IPS-NIHi7 (cell line): ENCODE results near the gene ZBTB39.
"Not testable (repeated sequence)": the region's sequence is repeated elsewhere in the genome, so short reads cannot be mapped to it uniquely, and the experiment has no call there.

Experiments
- DNase-seq: peaks from one replicate; pipeline ENCODE4 v3.0.0; 2012; ENCODE audit warnings: mixed read lengths; ENCODE audit errors: extremely low spot score

Gene ZBTB39

DNA sequence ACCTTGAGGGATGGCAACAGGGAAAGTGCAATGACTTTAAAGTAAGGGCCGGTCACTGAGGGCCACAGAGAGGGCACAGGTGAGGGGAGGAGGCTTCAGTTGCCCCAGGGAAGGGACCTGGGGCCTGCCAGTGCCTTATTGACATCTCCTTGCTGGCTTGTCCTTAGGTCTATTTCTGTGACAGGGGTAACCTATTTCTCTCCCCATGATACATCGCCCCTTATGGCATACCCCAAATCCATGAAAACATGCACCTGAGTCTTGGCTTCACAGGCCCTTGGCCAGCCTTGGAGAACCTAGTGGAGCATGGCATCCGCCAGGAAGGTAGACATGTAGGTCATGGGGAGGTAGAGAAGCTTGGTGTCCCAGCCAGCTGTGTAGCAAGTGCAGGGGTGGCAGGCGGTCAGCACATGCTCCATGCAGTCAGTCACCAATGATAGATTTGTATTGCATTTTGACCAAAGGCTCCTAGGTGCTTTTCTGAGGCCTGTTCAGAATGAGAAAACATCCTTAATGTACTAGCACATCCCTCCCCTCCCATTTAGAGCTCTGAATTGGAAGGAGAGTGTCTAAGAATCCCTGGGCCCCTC lies 25.3 kb downstream of the ZBTB39 start:
- no peak for DNase-seq

DNA sequence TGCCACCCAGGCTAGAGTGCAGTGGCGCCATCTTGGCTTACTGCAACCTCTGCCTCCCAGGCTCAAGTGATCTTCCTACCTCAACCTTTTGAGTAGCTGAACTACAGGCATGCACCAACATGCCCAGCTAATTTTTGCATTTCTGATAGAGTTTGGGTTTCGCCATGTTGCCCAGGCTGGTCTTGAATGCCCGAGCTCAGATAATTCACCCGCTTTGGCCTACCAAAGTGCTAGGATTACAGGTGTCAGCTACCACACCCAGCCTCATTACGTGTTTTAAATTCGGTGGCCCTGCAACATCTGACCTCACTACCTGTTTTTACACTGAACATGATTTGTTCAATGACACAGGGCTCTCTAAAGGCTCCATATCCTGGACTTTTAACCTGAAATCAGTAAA lies 26.1 kb downstream of the ZBTB39 start:
- no peak for DNase-seq

DNA sequence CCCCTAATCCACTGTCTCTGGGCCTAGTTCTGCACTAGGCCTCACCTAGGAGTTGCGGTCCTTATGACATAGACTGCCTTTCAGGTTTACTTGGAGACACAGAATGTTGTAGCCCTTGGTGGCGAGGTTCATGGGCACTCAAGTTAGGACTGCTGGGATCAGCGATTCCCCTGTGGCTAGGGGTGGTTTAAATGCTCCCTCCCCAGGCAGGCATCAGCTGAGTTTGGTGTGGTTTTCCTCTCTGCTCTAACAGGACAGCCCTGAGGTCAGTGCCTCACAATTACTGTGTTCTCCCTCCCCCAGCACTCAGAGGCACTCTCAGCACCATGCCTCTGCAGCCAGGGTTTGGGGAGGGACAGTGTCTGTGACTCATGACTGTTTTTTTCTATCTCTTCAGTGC lies 26.7 kb downstream of the ZBTB39 start:
- no peak for DNase-seq

DNA sequence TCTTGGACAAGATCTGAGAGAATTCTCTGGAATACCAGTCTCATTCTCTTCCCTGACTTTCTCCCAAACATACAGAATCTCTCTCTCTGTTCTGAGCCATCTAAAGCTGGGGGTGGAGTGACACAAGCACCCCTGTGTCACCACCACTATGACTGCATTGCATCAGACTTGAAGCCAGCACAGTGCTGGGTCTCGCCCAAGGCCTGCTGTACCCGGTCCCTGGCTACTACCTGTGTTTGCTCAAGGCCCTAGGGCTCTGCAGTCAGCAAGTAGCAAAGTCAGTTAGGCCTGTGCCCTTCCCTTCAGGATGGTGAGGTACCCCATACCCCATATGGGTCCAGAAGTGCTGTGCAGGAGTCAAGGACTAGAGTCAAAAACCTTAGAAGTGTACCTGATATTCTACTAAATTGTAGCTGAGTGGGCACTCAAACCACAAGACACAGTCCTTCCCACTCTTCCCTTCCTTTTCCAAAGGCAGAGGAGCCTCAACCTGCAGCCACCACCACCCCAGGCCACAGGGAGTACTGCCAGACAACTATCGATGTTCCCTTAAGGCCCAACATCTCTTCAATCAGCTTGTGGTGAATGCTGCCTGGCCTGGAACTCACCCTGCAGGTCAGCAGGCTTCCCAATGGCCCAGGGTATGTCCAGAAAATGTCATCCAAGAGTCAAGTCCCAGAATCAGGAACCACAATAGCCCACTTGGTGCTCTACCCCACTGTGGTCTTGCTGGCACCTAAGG lies 27.8 kb downstream of the ZBTB39 start:
- DNase-seq = no peak

DNA sequence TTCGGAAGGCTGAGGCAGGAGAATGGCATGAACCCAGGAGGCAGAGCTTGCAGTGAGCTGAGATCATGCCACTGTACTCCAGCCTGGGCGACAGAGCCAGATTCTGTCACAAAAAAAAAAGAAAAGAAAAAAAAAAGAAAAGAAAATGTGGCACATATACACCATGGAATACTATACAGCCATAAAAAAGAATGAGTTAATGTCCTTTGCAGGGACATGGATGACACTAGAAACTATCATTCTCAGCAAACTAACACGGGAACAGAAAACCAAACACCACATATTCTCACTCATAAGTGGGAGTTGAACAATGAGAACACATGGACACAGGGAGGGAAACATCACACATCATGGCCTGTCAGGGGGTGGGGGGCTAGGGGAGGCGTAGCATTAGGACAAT lies 29.0 kb downstream of the ZBTB39 start:
- DNase-seq = not testable (repeated sequence)

DNA sequence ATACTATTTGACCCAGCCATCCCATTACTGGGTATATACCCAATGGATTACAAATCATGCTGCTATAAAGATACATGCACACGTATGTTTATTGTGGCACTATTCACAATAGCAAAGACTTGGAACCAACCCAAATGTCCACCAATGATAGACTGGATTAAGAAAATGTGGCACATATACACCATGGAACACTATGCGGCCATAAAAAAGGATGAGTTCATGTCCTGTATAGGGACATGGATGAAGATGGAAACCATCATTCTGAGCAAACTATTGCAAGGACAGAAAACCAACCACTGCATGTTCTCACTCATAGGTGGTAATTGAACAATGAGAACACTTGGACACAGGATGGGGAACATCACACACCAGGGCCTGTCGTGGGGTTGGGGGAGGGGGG lies 32.1 kb downstream of the ZBTB39 start:
- not testable (repeated sequence) for DNase-seq

DNA sequence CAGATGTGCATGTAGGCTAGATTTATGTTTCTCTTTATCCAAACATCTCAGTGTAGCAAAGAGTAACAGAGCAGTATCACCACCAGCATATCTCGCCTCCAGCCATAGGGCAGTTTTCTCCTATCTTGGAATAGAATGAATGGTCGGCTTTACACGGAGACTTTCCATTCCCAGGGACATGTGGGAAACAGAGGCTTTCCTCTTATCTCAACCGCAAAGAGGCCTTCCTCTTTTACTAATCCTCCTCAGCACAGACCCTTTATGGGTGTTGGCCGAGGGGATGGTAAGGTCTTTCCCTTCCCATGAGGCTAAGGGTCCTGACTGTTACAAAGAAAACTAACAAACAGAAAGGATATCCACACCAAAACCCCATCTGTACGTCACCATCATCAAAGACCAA lies 37.4 kb downstream of the ZBTB39 start:
- DNase-seq = not testable (repeated sequence)

DNA sequence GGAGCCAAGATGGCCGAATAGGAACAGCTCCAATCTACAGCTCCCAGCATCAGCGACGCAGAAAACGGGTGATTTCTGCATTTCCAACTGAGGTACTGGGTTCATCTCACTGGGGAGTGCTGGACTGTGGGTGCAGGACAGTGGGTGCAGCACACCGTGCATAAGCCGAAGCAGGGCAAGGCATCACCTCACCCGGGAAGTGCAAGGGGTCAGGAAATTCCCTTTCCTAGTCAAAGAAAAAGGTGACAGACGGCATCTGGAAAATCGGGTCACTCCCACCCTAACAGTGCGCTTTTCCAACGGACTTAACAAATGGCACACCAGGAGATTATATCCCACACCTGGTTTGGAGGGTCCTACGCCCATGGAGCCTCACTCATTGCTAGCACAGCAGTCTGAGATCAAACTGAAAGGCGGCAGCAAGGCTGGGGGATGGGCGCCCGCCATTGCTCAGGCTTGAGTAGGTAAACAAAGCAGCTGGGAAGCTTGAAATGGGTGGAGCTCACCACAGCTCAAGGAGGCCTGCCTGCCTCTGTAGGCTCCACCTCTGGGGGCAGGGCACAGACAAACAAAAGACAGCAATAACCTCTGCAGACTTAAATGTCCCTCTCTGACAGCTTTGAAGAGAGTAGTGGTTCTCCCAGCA lies 40.2 kb downstream of the ZBTB39 start:
- not testable (repeated sequence) for DNase-seq

DNA sequence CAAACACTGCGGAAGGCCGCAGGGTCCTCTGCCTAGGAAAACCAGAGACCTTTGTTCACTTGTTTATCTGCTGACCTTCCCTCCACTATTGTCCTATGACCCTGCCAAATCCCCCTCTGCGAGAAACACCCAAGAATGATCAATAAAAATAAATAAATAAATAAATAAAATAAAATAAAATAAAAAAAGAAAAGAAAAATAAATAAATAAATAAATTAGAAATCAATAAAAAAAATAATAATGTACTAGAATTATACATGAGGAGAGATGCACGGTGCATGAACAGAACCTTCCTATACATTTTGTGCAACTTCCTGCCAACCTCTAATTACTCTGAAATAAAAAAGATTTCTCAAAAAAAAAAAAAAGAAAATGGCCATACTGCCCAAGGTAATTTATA lies 41.2 kb downstream of the ZBTB39 start:
- not testable (repeated sequence) for DNase-seq

DNA sequence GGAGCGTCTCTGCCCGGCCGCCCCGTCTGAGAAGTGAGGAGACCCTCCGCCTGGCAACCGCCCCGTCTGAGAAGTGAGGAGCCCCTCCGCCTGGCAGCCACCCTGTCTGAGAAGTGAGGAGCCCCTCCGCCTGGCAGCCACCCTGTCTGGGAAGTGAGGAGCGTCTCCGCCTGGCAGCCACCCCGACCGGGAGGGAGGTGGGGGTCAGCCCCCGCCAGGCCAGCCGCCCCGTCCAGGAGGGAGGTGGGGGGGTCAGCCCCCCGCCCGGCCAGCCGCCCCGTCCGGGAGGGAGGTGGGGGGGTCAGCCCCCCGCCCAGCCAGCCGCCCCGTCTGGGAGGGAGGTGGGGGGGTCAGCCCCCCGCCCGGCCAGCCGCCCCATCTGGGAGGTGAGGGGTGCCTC lies 42.8 kb downstream of the ZBTB39 start:
- DNase-seq = not testable (repeated sequence)

DNA sequence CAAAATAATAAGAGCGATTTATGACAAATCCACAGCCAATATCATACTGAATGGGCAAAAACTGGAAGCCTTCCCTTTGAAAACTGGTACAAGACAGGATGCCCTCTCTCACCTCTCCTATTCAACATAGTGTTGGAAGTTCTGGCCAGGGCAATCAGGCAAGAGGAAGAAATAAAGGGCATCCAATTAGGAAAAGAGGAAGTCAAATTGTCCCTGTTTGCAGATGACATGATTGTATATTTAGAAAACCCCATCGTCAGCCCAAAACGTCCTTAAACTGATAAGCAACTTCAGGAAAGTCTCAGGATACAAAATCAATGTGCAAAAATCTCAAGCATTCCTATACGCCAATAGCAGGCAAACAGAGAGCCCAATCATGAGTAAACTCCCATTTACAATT lies 44.1 kb downstream of the ZBTB39 start:
- not testable (repeated sequence) for DNase-seq

DNA sequence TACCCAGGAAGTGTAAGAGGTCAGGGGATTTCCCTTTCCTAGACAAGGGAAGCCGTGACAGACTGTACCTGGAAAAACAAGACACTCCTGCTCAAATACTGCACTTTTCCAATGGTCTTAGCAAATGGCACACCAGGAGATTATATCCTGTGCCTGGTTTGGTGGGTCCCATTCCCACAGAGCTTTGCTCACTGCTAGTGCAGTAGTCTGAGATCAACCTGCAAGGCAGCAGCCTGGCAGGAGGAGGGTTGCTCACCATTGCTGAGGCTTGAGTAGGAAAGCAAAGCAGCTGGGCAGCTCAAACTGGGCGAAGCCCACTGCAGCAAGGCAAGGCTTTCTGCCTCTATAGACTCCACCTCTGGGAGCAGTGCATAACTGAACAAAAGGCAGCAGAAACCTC lies 47.9 kb downstream of the ZBTB39 start:
- no peak for DNase-seq

DNA sequence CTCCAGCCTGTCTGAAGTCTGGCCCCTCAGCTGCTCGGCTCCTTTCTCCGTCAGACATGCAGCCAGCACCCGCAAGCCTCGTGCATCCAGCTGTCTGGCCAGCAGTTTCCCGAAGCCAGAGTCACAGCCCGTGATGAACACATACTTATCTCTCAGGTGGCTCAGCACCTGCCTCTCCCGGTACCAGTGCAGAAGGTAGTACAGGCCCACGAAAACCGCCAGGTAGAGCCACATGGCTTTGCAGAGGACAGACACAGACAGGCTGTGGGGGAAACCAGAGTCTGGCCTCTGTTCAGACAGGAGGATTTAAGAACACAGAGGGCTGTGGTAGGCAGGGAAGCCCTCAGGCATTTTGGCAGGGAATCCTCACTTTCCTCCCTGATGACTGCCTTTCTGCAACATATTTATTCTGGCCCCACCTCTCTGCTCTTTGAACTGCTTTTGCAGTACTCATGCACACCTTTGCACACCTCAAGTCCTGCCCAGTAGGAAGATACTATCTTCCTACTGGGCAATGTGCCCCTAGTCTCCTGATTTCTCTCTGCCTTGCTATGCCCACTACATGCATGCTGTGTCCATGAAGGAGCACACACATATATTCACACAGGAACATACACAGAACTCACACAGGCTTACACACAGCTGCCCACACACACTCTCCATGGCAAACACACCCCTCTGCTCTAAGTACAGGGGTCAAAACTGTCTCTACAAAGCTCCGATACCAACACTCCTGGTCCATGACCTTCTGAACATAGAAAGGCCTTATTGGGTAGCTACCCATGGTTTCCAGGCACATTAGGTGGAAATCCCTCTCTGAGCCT lies 48.9 kb downstream of the ZBTB39 start, which contains the start of gene RDH16:
RDH16 (minus strand) TSS at position 380 of the 824 bp plus-strand sequence; CDS start at position 234, 146 bp downstream.
- DNase-seq = peak; percentile 5

DNA sequence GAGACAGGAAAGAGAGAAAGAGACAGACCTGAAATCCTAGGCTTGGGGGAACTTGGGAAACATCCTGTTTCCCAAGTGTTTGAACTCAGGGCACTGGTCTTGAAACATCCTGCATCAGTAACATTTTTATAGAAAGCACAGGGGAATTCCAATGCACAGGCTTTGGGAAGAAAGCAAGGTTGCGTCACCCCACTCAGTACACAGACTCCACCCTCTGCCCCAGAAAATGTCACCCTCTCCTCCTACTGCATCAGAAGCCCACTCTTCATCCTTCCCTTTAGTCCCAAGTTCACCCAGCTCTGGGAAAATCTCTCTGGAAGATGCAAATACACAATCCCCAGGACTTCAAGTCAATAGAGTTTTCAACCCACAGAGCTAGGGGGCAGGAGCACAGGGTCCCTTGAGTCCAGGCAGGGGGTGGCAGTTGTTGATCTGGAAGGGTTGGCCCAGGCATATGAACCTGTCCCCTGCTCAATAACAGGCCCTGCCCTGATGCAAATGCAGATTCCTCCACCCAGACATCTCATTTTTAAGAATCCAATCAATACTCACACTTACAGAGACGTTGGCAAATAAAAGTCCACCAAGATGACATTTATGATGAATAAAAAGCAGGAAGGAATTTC lies 50.6 kb downstream of the ZBTB39 start:
- DNase-seq = no peak

DNA sequence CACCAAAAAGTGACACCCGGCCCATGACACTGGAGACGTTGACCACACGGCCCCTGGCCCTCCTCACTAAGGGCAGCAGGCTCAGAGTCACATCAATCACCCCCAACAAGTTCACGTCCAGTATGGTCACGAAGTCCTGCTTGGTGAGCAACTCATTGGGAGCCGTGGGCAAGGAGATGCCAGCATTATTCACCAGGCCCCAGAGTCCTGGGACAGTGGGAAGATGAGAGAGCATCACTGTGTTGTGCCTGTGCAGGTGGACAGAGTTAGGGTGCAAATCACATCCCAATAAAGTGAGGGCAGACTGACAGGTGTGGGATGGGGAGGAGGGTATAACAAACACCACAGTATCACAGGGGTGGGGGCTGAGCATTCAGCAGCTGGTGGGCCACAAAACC lies 51.4 kb downstream of the ZBTB39 start:
- peak; percentile 7 for DNase-seq

DNA sequence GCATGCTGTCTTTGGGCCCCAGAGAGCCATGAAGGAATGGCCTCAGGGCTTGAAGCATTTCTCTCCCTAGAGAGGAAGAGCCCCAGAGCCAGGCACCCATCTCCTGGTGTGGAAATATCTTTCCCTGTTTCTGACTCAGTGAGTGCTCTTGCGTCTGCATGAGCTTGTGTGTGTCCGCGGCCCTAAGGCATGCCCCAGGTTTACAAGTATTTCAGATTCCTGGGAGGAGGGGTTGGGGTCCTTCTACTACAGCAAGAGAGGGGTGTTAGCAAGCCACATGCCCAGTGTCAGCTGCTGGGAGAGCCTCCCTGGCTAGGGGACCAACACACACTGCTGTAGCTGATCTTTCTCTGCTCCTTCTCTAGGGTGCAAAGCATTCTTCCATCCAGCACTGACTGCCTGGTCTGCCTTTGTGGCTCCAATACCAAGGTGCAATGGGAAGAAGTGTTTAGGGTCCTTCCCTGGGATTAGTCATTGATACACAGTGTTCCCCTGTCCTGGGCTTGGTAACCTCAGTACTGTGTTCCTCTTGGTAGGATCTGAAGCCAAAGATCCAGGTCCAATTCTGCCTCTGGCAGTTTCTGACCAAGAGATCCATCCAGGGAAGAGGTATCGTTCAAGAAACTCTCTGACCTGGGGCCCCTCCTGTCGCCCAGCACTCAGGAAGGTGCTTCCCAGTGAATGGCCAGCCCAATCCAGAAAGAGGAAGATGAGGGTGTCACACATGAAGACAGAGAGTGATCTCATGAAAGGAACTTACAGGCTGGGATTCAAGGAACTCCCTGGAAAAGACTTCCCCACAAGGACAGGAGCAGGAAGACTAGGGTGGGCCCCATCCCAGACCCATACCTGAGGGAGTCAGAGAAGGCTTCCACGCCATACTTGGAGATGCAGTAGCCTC lies 52.0 kb downstream of the ZBTB39 start:
- DNase-seq = no peak

DNA sequence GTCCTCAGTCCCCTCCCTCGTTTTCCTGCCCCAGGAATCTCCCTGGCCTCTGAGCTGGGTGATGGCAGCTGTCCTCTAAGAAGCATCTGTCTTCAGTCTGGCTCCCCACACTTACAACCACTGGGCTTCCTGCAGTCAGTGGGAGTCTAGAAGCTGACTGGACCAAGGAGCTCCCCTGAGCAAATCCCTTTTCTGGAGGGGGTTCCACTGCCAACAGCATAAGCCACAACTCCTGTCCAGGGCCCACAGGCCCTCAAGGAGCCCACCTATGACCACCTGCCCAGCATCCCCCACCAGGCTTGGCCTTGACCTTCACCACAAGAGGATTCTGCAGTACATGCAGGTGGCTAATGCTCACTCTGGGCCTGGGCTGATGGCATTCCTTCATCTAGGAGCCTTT lies 53.0 kb downstream of the ZBTB39 start:
- no peak for DNase-seq

DNA sequence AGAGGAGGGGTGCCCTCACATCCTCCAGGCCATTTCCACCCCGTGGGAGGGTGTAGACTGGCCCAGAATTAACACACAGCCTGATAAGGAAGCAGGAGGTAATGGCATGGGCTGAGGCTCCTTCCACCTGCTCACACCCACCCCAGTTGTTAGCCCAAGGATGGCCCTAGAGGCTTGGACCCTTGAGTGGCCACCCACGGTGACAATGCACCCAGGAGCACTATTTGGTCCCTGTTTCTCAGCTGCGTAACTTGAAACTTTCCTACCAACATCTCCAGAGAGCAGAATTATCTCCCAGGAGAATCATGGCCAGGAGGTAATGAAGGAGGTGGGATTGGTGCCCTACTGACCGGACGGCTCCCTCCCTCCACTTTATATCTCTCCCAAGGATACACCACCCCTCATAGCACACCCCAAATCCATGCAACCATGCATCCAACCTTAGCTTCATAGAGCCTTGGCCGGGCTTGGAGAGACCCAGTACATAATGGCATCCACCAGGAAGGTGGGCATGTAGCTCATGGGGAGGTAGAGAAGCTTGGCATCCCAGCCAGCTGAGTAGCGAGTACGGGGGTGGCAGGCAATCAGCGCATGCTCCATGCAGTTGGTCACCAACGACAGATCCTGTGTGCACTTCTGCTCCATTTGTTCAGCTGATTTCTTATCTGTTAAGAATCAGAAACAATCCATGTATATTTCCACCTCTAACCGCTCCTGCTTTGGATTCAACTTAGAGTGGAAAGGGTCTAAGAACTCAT lies 54.6 kb downstream of the ZBTB39 start:
- DNase-seq = peak; percentile 8

DNA sequence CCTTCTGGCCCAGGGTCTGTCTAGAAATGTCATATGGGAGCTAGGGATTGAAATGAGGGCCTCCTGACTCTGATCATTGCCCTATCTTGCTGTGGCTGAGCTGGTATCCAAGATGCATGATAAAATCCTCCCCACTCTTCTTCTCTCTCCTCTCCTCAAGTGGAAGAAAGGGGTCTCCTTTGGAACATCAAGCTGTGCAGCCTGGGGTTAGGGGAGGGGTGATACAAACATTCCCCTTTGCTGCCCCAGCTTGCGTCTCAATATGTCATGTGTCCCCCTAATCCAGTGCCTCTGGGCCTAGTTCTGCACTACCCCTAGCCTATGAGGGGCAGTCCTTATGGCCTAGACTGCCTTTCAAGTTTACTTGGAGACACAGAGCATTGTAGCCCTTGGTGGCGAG lies 57.5 kb downstream of the ZBTB39 start:
- no peak for DNase-seq
